ENCODE measurements around the gene ITGB5.
A peak's percentile ranks its signal among the peaks of the same experiment; 100 is the strongest.
"Not testable (repeated sequence)": the region's sequence is repeated elsewhere in the genome, so short reads cannot be mapped to it uniquely, and the experiment has no call there.

ITGB5 gene

DNA sequence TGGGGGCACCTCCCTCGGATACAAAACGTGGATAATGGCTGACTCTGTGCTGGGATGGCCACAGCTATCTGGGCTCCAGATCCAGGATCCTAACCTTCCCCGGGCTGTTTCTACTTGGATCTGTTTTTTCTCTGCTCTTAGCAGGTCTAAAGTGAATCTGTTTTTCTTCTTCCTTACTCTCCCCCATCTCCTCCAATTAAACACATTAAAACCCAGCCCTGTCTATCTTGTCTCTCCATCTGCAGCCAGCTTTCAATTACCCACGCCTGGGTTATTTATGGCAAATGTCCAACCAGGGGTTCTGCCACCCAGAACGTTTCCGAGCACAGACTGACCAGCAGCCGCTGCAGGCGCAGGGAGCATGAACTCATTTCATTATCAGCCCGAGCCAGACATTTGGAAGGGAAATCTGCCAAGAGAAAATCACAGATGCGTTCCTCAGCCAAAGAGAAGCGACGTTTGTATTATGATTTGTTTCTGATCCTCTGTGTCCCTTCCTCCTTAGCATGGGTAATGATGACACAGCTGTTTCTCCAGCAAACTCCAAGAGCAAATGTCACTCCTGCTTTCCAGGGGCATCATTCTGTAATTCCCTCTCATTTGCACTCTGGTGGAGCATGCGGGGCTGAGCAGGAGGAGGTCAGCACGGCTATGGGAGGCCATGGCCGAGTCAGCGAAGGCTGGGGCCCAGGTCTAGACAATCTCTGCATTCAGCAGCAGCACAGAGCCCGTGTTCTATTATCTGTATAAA is 114.9 kb downstream of the ITGB5 start:
- no peak for DNase-seq (ENCODE audit: low read depth)

GRCh38 chr3:124771083-124771445 is 116.1 kb downstream of the ITGB5 start:
- no peak for DNase-seq (ENCODE audit: low read depth)

DNA sequence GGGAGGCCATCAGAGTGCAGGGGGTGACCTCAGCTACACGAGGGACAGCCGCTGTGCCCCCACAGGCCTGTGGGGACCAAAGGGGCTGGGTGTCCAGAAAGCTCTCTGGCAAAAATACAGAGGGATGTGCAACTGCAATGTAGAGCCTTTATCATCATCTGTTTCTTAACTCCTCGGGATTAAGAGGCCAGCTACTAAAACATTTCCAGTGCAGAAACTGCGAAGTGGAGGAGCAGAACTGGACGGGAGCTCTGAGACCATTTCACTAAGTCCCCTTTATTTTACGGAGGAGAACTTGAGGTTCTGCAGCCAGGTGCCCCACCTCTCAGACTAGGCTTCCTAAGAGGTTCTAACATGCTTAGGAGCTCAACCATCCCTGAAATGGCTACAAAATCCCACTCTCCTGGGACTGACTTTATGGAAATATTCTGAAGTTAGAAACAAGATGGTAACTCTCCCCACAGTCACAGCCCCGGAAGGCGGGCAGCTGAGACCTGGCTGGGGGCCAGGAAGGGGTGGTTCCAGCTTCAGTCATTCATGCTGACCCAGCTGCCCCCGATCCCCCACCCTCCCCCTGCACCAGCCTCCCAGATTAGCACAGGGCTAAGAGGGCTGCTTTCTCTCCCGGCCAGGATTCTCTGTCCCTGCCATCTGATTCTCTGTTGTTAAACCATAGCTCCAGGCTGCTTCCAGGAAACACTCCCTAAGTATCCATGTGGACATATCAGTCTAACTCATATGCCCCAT is 116.7 kb downstream of the ITGB5 start:
- DNase-seq (ENCODE audit: low read depth) = no peak

DNA sequence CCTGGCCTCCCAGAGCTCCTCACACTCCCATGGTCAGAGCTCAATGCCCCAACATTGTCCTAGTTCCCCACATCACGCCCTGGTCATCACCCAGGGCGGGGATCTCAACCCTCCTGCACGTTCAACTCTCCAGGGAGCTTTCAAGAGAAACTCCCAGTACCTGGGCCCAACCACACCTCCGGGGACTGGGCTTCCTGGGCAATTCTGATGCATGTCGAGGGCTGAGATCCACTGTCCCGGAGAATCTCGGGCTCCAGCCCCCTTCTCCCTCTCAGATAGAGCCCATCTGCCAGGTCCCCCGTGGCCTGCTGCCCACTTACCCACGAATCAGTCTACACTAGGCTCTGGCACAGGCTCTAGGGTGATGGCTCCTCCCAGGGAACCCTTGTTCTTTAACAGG is 117.7 kb downstream of the ITGB5 start:
- no peak for DNase-seq (ENCODE audit: low read depth)

- DNase-seq (ENCODE audit: low read depth) = no peak
These were observed 118.4 kb downstream of the ITGB5 start for GRCh38 chr3:124768812-124769211.

- no peak for DNase-seq (ENCODE audit: low read depth)
These were observed 119.5 kb downstream of the ITGB5 start for GRCh38 chr3:124767691-124768090.

DNA sequence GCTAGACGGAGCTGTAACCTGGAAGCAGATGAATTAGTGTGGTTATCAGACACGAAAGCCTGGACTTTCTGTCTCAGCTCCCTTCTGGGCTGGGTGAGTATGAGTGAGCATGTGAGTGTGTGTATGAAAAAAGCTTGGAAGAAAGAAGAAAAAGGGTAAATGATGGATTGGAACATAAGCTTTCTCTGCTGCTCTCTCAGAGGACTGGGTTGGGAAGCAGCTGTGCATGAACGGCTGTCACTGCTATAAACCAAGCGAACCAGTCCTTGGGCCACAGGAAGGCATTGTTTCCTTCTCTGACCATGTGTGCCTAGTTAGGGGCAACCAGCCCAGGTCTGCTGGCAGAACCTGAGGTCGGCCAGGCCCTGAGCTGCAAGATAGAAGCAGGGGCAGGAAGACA is 119.9 kb downstream of the ITGB5 start:
- no peak for DNase-seq (ENCODE audit: low read depth)

GRCh38 chr3:124766113-124767095 is 120.8 kb downstream of the ITGB5 start:
- DNase-seq (ENCODE audit: low read depth) = no peak

DNA sequence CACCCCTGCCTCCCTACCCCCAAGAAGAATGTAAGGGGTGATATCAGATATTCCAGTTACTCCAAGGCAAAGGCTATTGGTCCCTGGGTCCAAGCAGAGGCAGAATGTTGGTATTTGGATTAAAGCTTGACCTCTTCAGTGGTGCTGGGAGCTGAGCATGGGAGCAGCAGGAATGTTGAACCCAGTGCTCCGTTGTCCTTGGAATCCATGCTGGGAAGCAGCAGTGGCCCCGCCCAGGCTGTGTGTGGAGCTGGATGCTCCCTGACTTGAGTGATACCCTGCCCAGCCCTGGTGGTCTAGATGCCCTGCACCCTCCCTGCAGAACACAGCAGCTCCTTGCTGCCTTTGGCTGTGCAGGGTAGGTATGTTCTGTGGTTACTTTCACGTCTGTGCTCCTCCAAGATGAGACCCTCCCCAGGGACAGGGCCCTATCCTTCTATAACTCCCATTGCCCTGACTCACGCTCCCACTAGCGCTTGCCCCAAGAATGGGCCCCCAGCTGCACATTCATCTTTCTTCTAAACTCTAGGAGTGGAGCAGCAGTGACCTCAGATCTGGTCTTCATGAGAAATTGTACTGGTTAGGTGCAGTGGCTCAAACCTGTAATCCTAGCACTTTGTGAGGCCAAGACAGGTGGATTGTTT is 121.8 kb downstream of the ITGB5 start:
- DNase-seq (ENCODE audit: low read depth) = no peak

- DNase-seq (ENCODE audit: low read depth) = no peak
These were observed 122.4 kb downstream of the ITGB5 start for GRCh38 chr3:124764746-124765145.

- no peak for DNase-seq (ENCODE audit: low read depth)
These were observed 123.4 kb downstream of the ITGB5 start for GRCh38 chr3:124763644-124764358.

DNA sequence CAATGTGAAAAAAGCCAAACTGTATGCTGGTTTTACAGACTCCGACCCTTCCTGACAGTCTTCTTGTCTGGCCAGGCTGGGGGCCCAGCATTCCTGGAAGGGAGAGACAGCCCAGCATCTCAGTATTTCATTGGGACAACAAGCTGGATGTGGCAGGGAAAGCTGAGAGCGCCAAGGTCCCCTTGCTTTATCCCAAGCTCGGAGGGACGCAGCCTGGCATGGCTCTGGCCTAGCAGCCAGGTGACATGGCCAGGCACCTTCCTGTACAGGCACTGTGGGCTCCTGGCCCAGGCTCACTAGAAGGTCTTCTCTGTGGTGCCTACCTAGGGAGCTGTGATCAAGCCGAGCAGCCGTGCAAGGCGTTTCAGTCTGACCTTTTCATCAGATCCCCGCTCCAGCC is 124.0 kb downstream of the ITGB5 start:
- no peak for DNase-seq (ENCODE audit: low read depth)

GRCh38 chr3:124762661-124763011 is 124.5 kb downstream of the ITGB5 start:
- DNase-seq (ENCODE audit: low read depth) = no peak

- DNase-seq (ENCODE audit: low read depth) = no peak
These were observed 125.1 kb downstream of the ITGB5 start for GRCh38 chr3:124761935-124762660.

DNA sequence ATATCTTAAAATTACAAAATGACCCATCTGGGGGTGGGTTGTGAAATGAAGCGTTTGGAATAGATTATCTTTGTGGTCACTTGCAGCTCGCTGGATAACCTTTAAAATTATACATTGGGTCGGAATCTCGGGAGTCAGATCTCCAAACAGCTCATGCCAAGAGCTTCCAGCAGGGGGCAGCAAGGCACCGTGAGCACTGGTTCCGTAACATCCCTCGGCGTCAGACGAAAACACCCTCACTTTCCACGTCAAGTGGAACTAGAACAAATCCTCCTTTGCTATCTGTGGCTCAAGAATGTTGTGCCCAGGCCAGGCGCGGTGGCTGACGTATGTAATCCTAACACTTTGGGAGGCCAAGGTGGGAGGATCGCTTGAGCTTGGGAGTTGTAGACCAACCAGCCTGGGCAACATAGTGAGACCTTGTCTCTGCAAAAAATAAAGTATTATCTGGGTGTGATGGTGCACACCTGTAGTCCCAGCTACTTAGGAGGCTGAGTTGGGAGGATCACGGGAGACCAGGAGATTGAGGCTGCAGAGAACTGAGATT is 125.8 kb downstream of the ITGB5 start:
- peak; percentile 61 for DNase-seq (ENCODE audit: low read depth)

DNA sequence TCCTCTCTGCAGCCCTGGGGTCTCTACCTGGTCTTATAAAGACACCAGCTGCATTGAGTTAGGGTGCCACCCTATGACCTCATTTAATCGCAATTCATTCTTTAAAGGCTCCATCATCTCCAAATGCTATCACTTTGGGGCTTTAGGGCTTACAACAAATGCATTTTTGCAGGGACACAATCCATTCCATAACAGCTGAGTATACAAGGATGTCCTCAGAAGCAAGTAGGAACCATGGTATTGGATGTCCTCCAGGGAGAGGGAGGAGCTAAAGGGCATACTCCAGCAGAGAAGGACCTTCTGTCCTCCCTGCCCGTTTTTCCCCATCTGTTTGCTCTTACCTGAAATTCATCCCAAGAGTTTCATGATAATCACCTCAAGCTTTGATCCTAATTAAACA is 126.6 kb downstream of the ITGB5 start:
- DNase-seq (ENCODE audit: low read depth) = no peak

GRCh38 chr3:124759666-124760401 is 127.3 kb downstream of the ITGB5 start:
- no peak for DNase-seq (ENCODE audit: low read depth)

GRCh38 chr3:124758851-124759635 is 128.1 kb downstream of the ITGB5 start:
- DNase-seq (ENCODE audit: low read depth) = no peak

DNA sequence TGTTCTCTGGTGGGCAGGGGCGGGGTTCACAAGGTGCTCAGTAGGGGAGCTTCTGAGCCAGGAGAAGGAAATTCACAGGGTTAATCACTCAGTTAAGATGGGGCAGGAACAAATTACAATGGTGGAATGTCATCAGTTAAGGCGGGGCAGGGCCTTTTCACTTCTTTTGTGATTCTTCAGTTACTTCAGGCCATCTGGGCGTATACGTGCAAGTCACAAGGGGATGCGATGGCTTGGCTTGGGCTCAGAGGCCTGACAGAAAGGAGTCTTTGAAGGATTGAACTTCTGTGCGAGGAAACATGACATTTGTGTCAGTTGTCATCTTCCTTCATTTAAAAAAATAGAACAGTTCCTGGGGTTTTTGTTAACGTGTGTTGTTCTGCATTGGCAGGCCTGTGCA is 129.2 kb downstream of the ITGB5 start:
- DNase-seq (ENCODE audit: low read depth) = not testable (repeated sequence)

Data from activated T-helper 9 cell treated with anti-CD3 and anti-CD28 coated beads, Interleukin-2, amount 50 U/mL, for 16 hours (primary cell).